MM.1S (cell line): Measurements from ENCODE around the gene COMT.

Experiments used
- EZH2 ChIP-seq: fragments of 300-600 bp; sonication (generic); optimal IDR thresholded peaks from 2 replicates; pipeline ENCODE3; 2017; ENCODE audit warnings: low read depth, mild to moderate bottlenecking, antibody characterized with exemption, low read length, mixed read lengths
- TF ChIP-seq, protein P1 (sequence below): fragments of 300-600 bp; sonication (generic); IDR thresholded peaks from 2 replicates; pipeline ENCODE4 v1.5.1; 2016; ENCODE audit warnings: antibody characterized with exemption, low read length, mixed read lengths

- TF ChIP-seq, protein P1, sequence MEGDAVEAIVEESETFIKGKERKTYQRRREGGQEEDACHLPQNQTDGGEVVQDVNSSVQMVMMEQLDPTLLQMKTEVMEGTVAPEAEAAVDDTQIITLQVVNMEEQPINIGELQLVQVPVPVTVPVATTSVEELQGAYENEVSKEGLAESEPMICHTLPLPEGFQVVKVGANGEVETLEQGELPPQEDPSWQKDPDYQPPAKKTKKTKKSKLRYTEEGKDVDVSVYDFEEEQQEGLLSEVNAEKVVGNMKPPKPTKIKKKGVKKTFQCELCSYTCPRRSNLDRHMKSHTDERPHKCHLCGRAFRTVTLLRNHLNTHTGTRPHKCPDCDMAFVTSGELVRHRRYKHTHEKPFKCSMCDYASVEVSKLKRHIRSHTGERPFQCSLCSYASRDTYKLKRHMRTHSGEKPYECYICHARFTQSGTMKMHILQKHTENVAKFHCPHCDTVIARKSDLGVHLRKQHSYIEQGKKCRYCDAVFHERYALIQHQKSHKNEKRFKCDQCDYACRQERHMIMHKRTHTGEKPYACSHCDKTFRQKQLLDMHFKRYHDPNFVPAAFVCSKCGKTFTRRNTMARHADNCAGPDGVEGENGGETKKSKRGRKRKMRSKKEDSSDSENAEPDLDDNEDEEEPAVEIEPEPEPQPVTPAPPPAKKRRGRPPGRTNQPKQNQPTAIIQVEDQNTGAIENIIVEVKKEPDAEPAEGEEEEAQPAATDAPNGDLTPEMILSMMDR, result no peak
- TF ChIP-seq EZH2, result no peak
Observed at GRCh38 chr22:19979712-19980493, 38.3 kb downstream of the COMT start.
